Urinary bladder (tissue), 4 donors: ENCODE measurements around the gene ADGRG7. TPM values are rescaled to one million over a fixed set of nuclear protein-coding genes. Genes with fewer than 3 reads are reported as not detected.
"Not testable (repeated sequence)": the region's sequence is repeated elsewhere in the genome, so short reads cannot be mapped to it uniquely, and the experiment has no call there.

Experiments
- DNase-seq: peaks from one replicate; pipeline ENCODE4 v3.0.0-alpha.2; 2015; ENCODE audit errors: extremely low spot score
- H3K27ac ChIP-seq: one replicate; pipeline ENCODE4 v1.5.1; 2013; ENCODE audit warnings: low read depth, mild to moderate bottlenecking, moderate library complexity
- H3K36me3 ChIP-seq: one replicate; pipeline ENCODE4 v1.6.1; 2013; ENCODE audit warnings: mild to moderate bottlenecking, moderate library complexity; ENCODE audit not compliant: insufficient read depth
- H3K4me1 ChIP-seq: one replicate; pipeline ENCODE4 v1.6.1; 2013; ENCODE audit warnings: mild to moderate bottlenecking, moderate library complexity; ENCODE audit not compliant: insufficient read depth
- H3K4me3 ChIP-seq: one replicate; pipeline ENCODE4 v1.5.1; 2013; ENCODE audit warnings: low read depth, low read length
- WGBS: extraction: QIAGEN DNeasy Blood & Tissue Kit; methylation state at CpG from one replicate; pipeline ENCODE4 v1.1.7; 2013; 5-methylcytosine and 5-hydroxymethylcytosine counted together
- polyA plus RNA-seq: library from polyadenylated mRNA; stranded (reverse); fragments of 200-250 nt; gene quantifications from one replicate; pipeline ENCODE4 v1.2.3, GENCODE V29; 2013
- total RNA-seq: library from RNA; depleted of rRNA; stranded (reverse); fragments of >200 nt; gene quantifications from one replicate; pipeline ENCODE4 v1.2.3, GENCODE V29; 2014
- donor health status: healthy with polysubstance abuse.
- donor health status: healthy.

ADGRG7 gene
- total and polyA plus RNA-seq, 2 donors, result 0.11 TPM; not detected in 1

DNA sequence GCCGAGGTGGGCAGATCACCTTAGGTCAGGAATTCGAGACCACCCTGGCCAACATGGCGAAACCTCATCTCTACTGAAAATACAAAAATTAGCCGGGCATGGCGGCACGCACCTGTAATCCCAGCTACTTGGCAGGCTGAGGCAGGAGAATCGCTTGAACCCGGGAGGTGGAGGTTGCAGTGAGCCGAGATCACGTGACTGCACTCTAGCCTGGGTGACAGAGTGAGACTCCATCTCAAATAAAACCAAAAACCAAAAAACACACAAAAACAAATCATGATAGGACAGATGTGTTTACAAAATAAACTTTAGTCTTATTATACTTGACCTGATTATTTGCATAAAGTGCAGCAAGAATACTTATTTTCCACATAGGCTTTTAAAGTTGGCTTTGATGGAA is 27.2 kb upstream of the ADGRG7 start:
- not testable (repeated sequence) for H3K4me3 ChIP-seq, DNase-seq, H3K36me3 ChIP-seq, H3K4me1 ChIP-seq, H3K27ac ChIP-seq
- 94% methylated on average over 10 of the region's 10 CpGs for WGBS

DNA sequence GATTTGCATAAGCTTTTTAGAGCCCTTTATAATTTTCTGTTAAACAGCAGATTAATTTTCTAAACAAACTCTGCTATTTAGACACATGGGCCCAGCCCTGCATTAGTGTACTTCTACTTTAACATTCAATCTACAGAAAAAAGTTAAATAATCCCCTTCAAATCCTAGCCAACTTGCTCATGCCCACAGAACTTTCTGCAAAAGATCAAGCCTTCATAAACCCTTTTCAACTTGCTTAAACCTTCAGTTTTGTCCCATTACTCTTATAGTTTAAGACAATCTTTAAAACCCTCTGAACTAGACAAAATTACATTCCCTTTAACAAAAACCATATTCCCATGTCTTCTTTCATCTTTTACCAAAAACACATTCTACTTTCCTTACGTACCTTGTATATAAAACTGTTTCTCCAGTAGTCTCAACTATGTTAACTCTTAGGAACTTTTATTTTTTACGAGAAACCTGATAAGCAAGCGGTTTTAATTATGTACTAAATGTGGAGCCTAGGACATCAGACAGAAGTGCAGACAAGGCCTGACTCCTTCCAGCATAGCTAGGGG is 25.2 kb upstream of the ADGRG7 start:
- 53% methylated on average over 3 of the region's 3 CpGs for WGBS
- H3K4me3 ChIP-seq, result no peak overlapping the region
- H3K27ac ChIP-seq, result peak overlapping the region; percentile 18
- no peaks in the 10 kb centered on the region for H3K4me1 ChIP-seq
- DNase-seq, result no peak
- no peaks in the 10 kb centered on the region for H3K36me3 ChIP-seq

DNA sequence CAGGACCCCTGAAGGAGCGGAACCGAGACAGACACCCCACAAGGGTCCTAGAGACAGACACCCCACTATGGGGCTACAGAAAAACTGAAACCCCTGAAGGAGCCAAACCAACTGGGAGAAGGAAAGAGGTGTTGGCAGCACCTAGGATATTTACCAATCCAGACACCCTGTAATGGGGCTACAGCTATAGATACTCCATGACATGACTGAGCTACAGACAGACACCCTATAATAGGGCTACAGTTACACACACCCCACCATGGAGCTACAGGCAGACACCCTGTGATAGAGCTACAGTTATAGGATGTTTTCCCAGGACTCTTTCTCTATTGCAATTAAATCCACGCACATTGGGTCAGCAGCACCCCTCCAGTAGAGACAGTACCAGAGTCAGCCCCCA is 22.6 kb upstream of the ADGRG7 start:
- Histone ChIP-seq H3K36me3 (no peaks in the 10 kb centered on the region), H3K4me3 (no peak overlapping the region), H3K27ac (no peak overlapping the region), H3K4me1 (no peaks in the 10 kb centered on the region)
- DNase-seq, result no peak
- WGBS, result 100% methylated on average over 3 of the region's 3 CpGs

DNA sequence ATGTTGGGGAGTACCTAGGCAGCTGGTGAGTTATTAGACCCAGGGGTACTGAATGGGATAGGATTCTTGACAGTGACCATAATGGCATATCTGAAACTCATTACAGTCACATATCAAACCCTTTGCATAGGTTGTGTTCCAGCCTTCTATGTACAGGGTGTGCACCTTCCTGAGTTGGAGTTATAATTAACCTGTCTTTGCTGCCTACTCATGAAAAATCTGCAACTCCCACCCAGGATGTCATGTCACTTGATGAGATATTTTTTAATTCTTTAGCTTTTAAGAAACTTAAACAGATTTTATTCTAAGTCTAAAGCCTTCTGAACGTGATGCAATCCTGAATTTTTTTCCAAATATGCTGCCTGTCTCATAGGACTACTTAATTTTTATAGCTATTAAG is 21.1 kb upstream of the ADGRG7 start:
- Histone ChIP-seq H3K4me3 (no peak overlapping the region), H3K27ac (no peak overlapping the region), H3K4me1 (no peaks in the 10 kb centered on the region), H3K36me3 (no peaks in the 10 kb centered on the region)
- DNase-seq, result no peak
- WGBS, result 77% methylated on average over 1 of the region's 1 CpG

DNA sequence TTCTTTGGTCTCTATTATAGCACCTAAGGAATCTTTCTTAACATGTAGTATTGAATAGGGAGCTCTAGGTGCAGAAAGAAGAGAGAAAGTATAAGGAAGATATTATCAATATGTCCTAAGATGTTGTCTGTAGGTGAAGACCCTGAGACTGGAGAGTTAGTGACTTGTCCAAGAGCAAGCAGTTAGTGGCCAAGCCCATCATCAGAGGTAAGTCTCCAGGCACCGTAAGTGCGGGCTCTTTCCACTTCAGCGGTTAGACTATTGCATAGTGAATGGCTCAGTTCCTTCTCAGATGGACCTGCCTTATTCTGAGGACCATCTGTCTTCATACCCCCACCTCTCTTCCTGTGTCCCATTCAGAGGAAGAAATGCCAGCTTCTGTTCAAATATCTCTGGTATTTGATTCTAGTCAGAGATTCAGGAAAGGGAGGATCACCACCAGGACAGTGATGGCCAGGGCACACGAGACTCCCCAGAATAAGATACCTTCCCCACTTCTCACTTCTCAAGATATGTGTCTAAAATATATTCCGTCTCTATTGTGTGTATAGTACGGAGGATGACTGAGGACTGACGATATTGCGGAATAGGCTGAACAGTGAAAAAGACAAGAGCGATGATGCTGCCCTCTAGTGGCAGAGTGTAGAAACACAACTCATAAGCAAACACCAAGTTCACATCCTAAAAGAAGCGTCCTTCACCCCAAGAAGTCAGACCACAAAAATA is 19.1 kb upstream of the ADGRG7 start:
- Histone ChIP-seq H3K4me3 (no peak overlapping the region), H3K27ac (no peak overlapping the region), H3K36me3 (no peaks in the 10 kb centered on the region), H3K4me1 (no peaks in the 10 kb centered on the region)
- DNase-seq, result peak; percentile 52
- 31% methylated on average over 10 of the region's 10 CpGs for WGBS

DNA sequence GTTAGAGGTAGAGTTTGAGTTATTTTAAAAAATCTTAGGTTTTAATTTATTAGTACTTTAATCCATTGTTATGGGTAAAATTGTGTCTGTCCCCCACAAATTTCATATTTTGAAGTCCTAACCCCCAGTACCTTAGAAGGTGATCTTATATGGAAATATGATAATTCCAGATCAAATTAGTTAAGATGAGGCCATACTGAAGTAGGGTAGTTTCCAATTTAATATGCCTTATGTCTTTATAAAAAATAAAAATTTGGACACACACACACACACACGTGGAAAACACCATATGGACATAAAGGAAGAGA is 18.6 kb upstream of the ADGRG7 start:
- Histone ChIP-seq H3K27ac (no peak overlapping the region), H3K4me3 (no peak overlapping the region), H3K4me1 (no peaks in the 10 kb centered on the region), H3K36me3 (no peaks in the 10 kb centered on the region)
- 20% methylated on average over 1 of the region's 1 CpG for WGBS
- no peak for DNase-seq

DNA sequence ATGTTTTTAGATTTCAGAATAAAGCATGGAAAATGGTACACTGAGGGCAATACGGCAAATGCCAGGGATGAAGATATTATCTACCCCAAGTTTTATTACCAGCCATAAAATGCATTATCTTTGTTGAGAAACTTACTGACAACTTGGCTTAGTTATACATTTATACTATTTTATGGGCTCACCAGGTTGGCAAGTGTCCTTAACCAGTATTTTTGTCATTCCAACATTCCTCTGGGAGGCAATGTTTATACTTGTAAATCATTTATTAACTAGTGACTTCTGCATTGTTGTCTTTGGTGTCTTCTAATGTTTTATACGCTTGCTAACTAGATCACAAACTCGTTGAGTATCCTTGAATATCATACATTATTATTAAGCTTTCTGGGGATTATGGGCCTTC is 18.0 kb upstream of the ADGRG7 start:
- whole genome bisulfite sequencing, result 29% methylated on average over 3 of the region's 3 CpGs
- Histone ChIP-seq H3K4me3 (no peak overlapping the region), H3K36me3 (no peaks in the 10 kb centered on the region), H3K4me1 (no peaks in the 10 kb centered on the region), H3K27ac (no peak overlapping the region)
- no peak for DNase-seq

DNA sequence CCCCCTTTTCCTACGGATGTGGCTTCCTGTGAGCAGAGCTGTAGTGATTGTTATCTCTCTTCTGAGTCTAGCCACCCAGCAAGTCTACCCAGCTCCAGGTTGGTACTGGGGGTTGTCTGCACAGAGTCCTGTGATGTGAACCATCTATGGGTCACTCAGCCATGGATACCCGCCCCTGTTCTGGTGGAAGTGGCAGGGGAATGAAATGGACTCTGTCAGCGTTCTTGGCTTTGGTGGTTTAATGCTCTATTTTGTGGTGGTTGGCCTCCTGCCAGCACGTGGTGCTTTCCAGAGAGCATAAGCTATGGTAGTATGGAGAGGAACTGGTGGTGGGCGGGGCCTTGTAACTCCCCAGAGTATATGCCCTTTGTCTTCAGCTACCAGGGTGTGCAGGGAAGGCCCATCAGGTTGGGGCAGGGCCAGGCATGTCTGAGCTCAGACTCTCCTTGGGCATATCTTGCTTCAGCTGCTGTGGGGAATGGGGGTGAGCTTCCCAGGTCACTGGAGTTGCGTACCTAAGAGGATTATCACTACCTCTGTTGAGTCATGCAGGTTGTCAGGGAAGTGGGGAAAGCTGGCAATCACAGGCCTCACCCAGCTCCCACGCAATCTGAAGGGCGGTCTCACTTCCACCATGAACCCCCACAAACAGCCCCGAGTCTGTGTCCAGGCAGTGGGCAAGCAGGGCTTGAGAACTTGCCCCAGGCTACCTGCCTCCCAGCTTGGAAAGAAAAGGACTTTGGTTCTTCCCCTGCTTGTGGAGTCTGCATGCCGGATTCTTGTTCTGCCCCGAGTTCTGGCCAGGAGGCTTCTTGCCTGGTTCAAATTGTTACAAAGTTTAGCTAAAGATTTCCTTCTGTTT is 9.0 kb upstream of the ADGRG7 start:
- no peak for DNase-seq
- H3K4me1 ChIP-seq, result no peaks in the 10 kb centered on the region
- H3K36me3 ChIP-seq, result no peaks in the 10 kb centered on the region
- whole genome bisulfite sequencing, result 77% methylated on average over 11 of the region's 11 CpGs
- no peak overlapping the region for H3K4me3 ChIP-seq
- no peak overlapping the region for H3K27ac ChIP-seq

DNA sequence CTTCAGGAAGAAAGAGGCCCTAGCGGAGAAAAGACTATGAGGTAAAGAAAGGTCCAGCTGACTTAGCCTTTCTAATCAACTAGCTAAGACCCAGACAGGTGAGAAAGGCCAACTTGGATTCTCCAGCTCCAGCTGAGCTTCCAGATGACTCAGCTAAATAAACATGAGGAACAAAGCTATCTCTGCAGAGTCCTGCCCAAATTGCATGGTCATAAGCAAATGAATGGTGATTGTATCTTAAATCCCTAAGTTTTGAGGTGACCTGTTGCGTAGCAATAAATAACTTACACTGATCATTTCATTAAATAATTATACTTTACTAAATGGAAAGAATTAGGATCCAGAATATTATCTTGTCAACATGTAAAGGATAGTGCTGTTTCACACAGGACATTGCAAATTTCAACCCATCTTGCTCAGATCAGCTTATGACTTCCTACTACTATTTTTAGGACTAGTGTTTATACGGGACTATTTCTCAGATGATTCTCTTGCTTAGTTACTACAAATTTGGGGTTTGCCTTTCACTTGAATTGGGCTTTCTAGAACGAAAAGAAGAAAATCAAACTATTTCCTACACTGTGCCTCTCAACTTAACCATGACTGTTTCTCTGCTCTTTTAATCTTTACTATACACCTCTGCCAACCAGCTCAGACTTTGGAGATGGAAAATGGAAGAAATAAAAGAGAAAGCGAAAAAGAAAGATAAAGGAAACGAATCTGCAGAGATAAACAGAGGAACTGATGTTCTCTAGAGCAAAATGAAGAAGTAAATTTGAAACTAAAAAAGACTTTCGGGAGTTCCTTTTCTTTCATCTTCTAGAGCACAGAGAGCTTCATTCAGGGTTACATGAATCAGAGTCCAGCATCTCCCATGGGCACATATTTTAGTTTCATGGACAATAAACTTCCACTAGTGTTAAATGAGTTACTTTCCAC is 6.6 kb upstream of the ADGRG7 start:
- no peak for DNase-seq
- no peak overlapping the region for H3K27ac ChIP-seq
- H3K4me3 ChIP-seq, result no peak overlapping the region
- WGBS, result 52% methylated on average over 7 of the region's 7 CpGs
- no peaks in the 10 kb centered on the region for H3K36me3 ChIP-seq
- H3K4me1 ChIP-seq, result no peaks in the 10 kb centered on the region

DNA sequence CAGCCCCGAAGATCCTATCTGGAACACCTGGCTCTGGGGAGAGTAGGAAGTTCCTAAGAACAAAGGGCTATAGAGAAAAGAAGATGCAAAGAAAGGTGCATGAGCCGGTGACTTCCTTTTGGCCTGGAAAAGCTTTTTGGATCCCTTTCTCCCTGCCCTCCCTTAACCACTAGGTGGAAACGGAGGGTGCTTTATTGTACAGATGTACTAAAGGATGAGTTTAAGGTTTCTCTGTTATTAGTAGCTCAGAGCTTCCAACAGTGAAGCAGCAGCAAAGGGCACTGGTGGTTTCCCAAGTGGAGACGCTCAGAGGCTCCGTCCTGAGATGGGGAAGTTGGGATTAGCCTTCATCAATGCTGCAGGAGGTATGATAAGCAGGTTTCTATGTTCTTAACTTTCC is 5.9 kb upstream of the ADGRG7 start:
- WGBS, result 57% methylated on average over 5 of the region's 5 CpGs
- no peak overlapping the region for H3K27ac ChIP-seq
- H3K4me1 ChIP-seq, result no peaks in the 10 kb centered on the region
- H3K36me3 ChIP-seq, result no peaks in the 10 kb centered on the region
- no peak overlapping the region for H3K4me3 ChIP-seq
- DNase-seq, result no peak

DNA sequence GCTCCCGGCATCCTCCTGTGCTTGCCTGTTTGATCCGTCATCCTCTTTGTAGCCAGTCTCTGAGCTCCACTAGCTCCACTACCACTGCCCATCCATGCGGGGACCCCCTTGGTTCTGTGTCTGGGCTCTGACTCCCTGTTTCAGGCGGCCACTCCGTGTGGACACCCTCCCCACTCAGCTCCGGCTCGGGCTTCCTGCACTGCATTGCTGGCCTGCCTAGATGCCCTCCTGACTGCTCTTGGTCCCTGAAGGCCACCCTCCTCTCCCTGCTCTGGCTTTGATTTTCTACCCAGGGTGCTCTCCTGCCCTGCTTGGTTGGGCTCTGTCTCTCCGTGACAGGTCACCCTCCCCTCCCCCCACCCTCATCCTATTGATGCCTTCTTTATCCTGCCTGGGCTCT is 4.0 kb upstream of the ADGRG7 start:
- DNase-seq, result no peak
- WGBS, result 84% methylated on average over 8 of the region's 8 CpGs
- Histone ChIP-seq H3K4me1 (no peaks in the 10 kb centered on the region), H3K36me3 (no peaks in the 10 kb centered on the region), H3K27ac (no peak overlapping the region), H3K4me3 (no peak overlapping the region)

DNA sequence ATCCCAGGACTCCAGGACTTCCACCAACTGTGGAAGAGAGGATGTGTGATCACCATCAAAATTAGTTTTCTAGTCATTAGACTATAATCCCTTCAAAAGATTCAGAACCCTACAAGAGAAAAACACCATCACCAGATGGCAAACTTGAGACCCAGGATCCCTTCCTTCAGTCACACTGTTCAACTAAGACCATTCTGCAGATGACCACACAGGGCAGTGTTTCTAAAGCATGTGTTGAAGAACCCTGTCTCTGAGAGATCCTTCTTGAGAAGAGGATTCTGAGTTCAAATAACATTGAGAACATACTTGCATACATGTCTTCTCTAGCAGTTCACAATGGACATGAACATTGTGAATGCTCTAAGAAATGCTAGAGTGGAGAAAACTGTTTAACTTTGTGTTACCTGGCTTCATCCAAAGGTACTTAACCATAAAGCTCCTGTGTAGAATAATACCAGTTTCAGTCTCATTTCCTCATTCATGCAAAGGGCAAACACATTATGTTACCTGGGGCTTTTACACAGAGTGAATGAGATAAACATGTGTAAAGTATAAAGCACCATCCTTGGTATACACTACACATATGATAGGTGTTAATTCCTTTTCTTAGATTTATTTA is 2.4 kb upstream of the ADGRG7 start:
- Histone ChIP-seq H3K4me3 (no peak overlapping the region), H3K4me1 (no peaks in the 10 kb centered on the region), H3K27ac (no peak overlapping the region), H3K36me3 (no peaks in the 10 kb centered on the region)
- no peak for DNase-seq

DNA sequence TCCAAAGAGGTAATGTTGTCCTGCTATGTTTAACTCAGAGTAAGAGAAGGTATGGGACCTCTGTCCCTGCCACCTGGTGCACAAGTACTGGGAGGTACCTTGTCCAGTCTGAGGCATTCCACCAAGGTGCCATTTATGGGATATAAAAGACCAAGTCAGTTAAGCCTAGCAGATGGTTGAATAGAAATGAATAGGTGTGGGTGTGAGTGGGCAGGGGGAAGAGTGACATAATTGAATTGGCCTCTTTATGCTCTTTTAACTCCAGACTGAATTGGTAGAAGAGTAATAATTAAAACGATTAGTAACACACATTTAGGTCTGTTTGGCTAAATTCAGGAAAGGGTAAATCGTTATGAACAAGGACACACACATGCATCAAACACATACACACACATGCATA is 562 bp downstream of the ADGRG7 start:
- WGBS, result 82% methylated on average over 2 of the region's 2 CpGs

More for the DNA sequence above, 562 bp downstream of the ADGRG7 start:
- Histone ChIP-seq H3K4me3 (no peak overlapping the region), H3K27ac (no peak overlapping the region), H3K4me1 (no peaks in the 10 kb centered on the region), H3K36me3 (no peaks in the 10 kb centered on the region)
- DNase-seq, result no peak
